Gastrocnemius medialis (tissue), 4 donors: ENCODE results near the gene PRIM2. TPM values are rescaled to one million over a fixed set of nuclear protein-coding genes. Genes with fewer than 3 reads are reported as not detected.
"Not testable (repeated sequence)": the region's sequence is repeated elsewhere in the genome, so short reads cannot be mapped to it uniquely, and the experiment has no call there.

ENCODE experiments used
- ATAC-seq, 2 donors: fragments of 150-250 bp; one replicate each; pipeline ENCODE4 v1.9.1; 2016
- DNase-seq, 2 donors: peaks; one replicate each; pipeline ENCODE4 v3.0.0-alpha.2; 2019
- H3K27ac ChIP-seq, 4 donors: fragments of 200-600 bp; sonication (generic); 1 replicate in 1 of 4; 2 replicates in 3 of 4; pipeline ENCODE4 v1.5.1; 2016 to 2018; ENCODE audit warnings: mild to moderate bottlenecking in 2 of 4, moderate library complexity in 1 of 4
- H3K27me3 ChIP-seq, 3 donors: fragments of 200-600 bp; sonication (generic) in 2 of 3; 1 replicate in 1 of 3; 2 replicates in 2 of 3; pipeline versions ENCODE4 v1.5.1 to v1.6.0; 2016 to 2019; ENCODE audit warnings: mild to moderate bottlenecking in 1 of 3, moderate library complexity in 1 of 3
- H3K36me3 ChIP-seq, 2 donors: fragments of 200-600 bp; sonication (generic) in 1 of 2; one replicate each; pipeline ENCODE4 v1.5.1; 2017 to 2018
- H3K4me1 ChIP-seq, 2 donors: fragments of 200-600 bp; sonication (generic) in 1 of 2; one replicate each; pipeline ENCODE4 v1.5.1; 2016 to 2017; ENCODE audit warnings: mild to moderate bottlenecking in 2 of 2
- H3K4me3 ChIP-seq, 4 donors: fragments of 200-600 bp; sonication (generic) in 3 of 4; 1 replicate in 1 of 4; 2 replicates in 3 of 4; pipeline ENCODE4 v1.5.1; 2016 to 2019; ENCODE audit warnings: mild to moderate bottlenecking in 2 of 4
- H3K9me3 ChIP-seq, 3 donors: fragments of 200-600 bp; sonication (generic) in 2 of 3; 1 replicate in 1 of 3; 2 replicates in 2 of 3; pipeline ENCODE4 v1.5.1; 2016 to 2019
- POLR2A ChIP-seq, 2 donors: fragments of 450-650 bp; IDR thresholded peaks; one replicate each; pipeline ENCODE4 v1.6.1; 2017; ENCODE audit warnings: antibody characterized with exemption in 2 of 2, mild to moderate bottlenecking in 2 of 2, moderate library complexity in 2 of 2
- in situ Hi-C, 4 donors: fragments of 200-750 bp; cut with MboI; loops; one replicate each; pipeline versions ENCODE4 v1.15.0 to v1.8.0; 2017; ENCODE audit warnings: low sequenced_read_pairs in 4 of 4
- intact Hi-C: fragments of 100-400 bp; cut with DNase I; formaldehyde crosslinking; loops from one replicate; pipeline ENCODE4 v1.15.1; 2023; ENCODE audit warnings: low total_unique reads
- total RNA-seq, 4 donors: library from RNA; depleted of rRNA; stranded (reverse); fragments of >200 nt; gene quantifications; one replicate each; pipeline versions ENCODE4 v1.1.0 to v1.2.3, GENCODE V29; 2016
- TF ChIP-seq, protein P1 (sequence below), 5 experiments: fragments of 450-650 bp in 3 of 5; fragments of 200-600 bp in 2 of 5; sonication (generic) in 2 of 5; IDR thresholded peaks in 4 of 5; conservative IDR thresholded peaks in 1 of 5; 1 replicate in 4 of 5; 2 replicates in 1 of 5; pipeline ENCODE4 v1.5.1; 2016 to 2019; ENCODE audit warnings: antibody characterized with exemption in 5 of 5, mild to moderate bottlenecking in 3 of 5, moderate library complexity in 3 of 5

The PRIM2 gene
- total RNA-seq, 4 donors from 2014 or later, result 1.9 to 4.8 (median 3.8) TPM

DNA sequence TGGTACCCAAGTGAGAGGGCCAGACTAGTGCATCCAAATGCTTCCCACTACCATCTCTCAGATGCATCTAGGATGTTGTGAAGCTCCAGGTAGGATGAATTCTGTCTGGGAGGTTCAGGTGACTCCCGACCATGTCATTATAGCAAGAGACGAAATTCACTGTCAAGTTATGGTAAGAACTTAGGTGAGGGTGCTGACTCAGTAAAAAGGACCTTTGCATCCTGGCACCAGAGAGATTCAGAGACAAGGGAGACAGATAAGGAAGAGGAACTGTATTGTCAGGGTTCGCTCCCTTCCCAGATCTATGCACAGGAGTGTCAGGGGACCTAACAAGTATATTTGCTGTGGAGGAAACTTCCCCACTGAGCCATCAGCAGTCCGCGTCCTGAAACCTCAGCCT lies 11.2 kb upstream of the PRIM2 start:
- TF ChIP-seq POLR2A (IDR thresholded peaks at IDR 0.05), result no peak
- TF ChIP-seq, protein P1, sequence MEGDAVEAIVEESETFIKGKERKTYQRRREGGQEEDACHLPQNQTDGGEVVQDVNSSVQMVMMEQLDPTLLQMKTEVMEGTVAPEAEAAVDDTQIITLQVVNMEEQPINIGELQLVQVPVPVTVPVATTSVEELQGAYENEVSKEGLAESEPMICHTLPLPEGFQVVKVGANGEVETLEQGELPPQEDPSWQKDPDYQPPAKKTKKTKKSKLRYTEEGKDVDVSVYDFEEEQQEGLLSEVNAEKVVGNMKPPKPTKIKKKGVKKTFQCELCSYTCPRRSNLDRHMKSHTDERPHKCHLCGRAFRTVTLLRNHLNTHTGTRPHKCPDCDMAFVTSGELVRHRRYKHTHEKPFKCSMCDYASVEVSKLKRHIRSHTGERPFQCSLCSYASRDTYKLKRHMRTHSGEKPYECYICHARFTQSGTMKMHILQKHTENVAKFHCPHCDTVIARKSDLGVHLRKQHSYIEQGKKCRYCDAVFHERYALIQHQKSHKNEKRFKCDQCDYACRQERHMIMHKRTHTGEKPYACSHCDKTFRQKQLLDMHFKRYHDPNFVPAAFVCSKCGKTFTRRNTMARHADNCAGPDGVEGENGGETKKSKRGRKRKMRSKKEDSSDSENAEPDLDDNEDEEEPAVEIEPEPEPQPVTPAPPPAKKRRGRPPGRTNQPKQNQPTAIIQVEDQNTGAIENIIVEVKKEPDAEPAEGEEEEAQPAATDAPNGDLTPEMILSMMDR (IDR thresholded peaks at IDR 0.05 in 4 of 5, conservative IDR thresholded peaks at IDR 0.05 in 1 of 5), result no peak
- Histone ChIP-seq H3K27ac (no peak overlapping the region), H3K36me3 (no peaks in the 10 kb centered on the region), H3K27me3 (no peaks in the 10 kb centered on the region), H3K4me1 (peaks cover 0 to 8% of the 10 kb centered on the region in 2 donors), H3K9me3 (no peaks in the 10 kb centered on the region), H3K4me3 (no peak overlapping the region)
- intact Hi-C loops (no loop called here), in situ Hi-C loops (loop anchor here in 3 of 4 donors (10.0 to 25.0 kb wide), 3 partner anchors 81 to 219 kb away; partner anchors contain the start of genes ZNF451 (in 2 of the 3) and RAB23 (in 1 of the 3))
- DNase-seq, result no peak
- ATAC-seq, result no peak

DNA sequence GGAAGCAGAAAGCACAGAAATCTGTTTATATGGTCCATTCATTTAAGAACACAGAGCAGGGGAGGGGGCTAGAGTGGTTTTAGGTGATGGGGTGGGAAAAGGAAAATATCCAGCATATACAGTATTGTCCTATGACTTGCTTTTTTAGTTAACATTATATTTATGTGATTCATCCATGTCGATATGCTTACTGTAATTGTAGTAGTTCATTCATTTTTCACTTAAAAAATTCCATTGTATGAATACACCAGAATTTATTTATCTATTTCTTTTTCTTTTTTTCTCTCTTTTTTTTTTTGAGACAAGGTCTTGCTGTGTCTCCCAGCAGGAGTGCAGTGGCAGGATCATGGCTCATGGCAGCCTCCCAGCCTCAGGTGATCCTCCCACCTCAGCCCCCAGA lies 9.6 kb upstream of the PRIM2 start:
- Histone ChIP-seq H3K27me3 (no peaks in the 10 kb centered on the region), H3K4me3 (no peak overlapping the region), H3K4me1 (peaks cover 0 to 8% of the 10 kb centered on the region in 2 donors), H3K9me3 (no peaks in the 10 kb centered on the region), H3K27ac (no peak overlapping the region), H3K36me3 (no peaks in the 10 kb centered on the region)
- no peak for ATAC-seq
- DNase-seq, result no peak
- TF ChIP-seq, protein P1 (IDR thresholded peaks at IDR 0.05 in 4 of 5, conservative IDR thresholded peaks at IDR 0.05 in 1 of 5), result no peak
- TF ChIP-seq POLR2A (IDR thresholded peaks at IDR 0.05), result no peak
- in situ Hi-C loops, result loop anchor here in 3 of 4 donors (10.0 to 25.0 kb wide), 3 partner anchors 83 to 221 kb away; partner anchors contain the start of genes ZNF451 (in 2 of the 3) and RAB23 (in 1 of the 3)
- intact Hi-C loops, result no loop called here

DNA sequence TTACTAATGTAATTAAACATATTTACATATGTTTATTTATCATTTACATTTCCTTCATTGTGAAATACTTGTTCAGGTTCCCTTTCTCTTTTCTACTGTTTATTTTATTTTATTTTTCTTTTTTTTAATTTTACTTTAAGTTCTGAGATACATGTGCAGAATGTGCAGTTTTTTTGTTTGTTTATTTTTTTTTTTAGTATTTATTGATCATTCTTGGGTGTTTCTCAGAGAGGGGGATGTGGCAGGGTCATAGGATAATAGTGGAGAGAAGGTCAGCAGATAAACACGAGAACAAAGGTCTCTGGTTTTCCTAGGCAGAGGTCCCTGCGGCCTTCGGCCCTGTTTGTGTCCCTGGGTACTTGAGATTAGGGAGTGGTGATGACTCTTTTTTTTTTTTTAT lies 8.7 kb upstream of the PRIM2 start:
- H3K36me3 ChIP-seq, H3K27ac ChIP-seq, H3K27me3 ChIP-seq, DNase-seq, intact Hi-C loops, ATAC-seq, H3K9me3 ChIP-seq, H3K4me3 ChIP-seq: not testable (repeated sequence)
- in situ Hi-C loops, result loop anchor here in 3 of 4 donors (10.0 to 25.0 kb wide), 3 partner anchors 84 to 221 kb away; partner anchors contain the start of genes ZNF451 (in 2 of the 3) and RAB23 (in 1 of the 3)
- peaks cover 4 to 15% of the 10 kb centered on the region in 2 donors for H3K4me1 ChIP-seq

DNA sequence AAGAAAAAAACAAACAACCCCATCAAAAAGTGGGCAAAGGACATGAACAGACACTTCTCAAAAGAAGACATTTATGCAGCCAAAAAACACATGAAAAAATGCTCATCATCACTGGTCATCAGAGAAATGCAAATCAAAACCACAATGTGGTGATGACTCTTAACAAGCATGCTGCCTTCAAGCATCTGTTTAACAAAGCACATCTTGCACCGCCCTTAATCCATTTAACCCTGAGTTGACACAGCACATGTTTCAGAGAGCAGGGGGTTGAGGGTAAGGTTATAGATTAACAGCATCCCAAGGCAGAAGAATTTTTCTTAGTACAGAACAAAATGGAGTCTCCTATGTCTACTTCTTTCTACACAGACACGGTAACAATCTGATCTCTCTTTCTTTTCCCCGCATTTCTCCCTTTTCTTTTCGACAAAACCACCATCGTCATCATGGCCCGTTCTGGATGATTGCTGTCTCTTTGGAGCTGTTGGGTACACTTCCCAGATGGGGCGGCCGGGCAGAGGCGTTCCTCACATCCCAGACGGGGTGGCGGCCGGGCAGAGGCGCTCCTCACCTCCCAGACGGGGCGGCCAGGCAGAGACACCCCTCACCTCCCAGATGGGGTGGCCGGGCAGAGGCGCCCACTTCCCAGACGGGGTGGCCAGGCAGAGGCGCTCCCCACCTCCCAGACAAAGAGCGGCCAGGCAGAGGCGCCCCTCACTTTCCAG lies 7.2 kb upstream of the PRIM2 start:
- H3K27ac ChIP-seq, H3K36me3 ChIP-seq, H3K27me3 ChIP-seq, H3K4me3 ChIP-seq, H3K9me3 ChIP-seq, ATAC-seq, DNase-seq: not testable (repeated sequence)
- H3K4me1 ChIP-seq, result peaks cover 10 to 11% of the 10 kb centered on the region in 2 donors
- in situ Hi-C loops (loop anchor here in 3 of 4 donors (10.0 to 25.0 kb wide), 3 partner anchors 123 to 405 kb away; partner anchors contain the start of gene ZNF451 (in 2 of the 3)), intact Hi-C loops (loop anchor here (10.0 kb wide), 1 partner anchor 665 kb away; the partner anchor contains the start of gene DST)

DNA sequence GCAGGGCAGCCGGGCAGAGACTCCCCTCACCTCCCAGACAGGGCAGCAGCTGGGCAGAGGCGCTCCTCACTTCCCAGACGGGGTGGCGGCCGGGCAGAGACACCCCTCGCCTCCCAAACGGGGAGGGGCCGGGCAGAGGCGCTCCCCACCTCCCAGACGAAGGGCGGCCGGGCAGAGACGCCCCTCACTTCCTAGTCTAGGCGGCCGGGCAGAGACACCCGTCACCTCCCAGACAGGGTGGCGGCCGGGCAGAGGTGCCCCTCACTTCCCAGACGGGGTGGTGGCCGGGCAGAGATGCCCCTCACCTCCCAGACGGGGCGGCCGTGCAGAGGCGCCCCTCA lies 6.6 kb upstream of the PRIM2 start:
- Histone ChIP-seq H3K4me3 (no peak overlapping the region), H3K9me3 (no peaks in the 10 kb centered on the region), H3K27me3 (no peaks in the 10 kb centered on the region), H3K36me3 (no peaks in the 10 kb centered on the region), H3K4me1 (peaks cover 7 to 11% of the 10 kb centered on the region in 2 donors), H3K27ac (no peak overlapping the region)
- in situ Hi-C loops (loop anchor here in 3 of 4 donors (10.0 to 25.0 kb wide), 3 partner anchors 123 to 406 kb away; partner anchors contain the start of gene ZNF451 (in 2 of the 3)), intact Hi-C loops (loop anchor here (10.0 kb wide), 1 partner anchor 666 kb away; the partner anchor contains the start of gene DST)
- no peak for DNase-seq
- TF ChIP-seq, protein P1 (IDR thresholded peaks at IDR 0.05 in 4 of 5, conservative IDR thresholded peaks at IDR 0.05 in 1 of 5), result no peak
- no peak for TF ChIP-seq POLR2A (IDR thresholded peaks at IDR 0.05)
- no peak for ATAC-seq

DNA sequence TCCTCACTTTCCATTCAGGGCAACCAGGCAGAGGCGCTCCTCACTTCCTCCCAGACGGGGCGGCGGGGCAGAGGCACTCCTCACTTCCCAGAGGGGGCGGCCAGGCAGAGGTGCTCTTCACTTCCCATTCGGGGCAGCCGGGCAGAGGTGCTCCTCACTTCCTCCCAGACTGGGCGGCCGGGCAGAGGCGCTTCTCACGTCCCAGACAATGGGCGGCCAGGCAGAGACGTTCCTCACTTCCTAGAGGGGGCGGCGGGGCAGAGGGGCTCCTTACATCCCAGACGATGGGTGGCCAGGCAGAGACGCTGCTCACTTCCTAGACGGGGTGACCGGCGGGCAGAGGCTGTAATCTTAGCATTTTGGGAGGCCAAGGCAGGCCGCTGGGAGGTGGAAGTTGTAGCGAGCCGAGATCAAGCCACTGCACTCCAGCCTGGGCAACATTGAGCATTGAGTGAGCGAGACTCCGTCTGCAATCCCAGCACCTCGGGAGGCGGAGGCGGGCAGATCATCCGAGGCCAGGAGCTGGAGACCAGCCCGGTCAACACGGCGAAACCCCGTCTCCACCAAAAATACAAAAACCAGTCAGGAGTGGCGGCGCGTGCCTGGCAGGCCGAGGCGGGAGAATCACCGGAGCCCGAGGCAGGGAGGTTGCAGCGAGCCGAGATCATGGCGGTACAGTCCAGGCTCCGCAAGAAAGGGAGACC lies 6.0 kb upstream of the PRIM2 start:
- intact Hi-C loops (loop anchor here (10.0 kb wide), 1 partner anchor 667 kb away; the partner anchor contains the start of gene DST), in situ Hi-C loops (loop anchor here in 3 of 4 donors (10.0 to 25.0 kb wide), 3 partner anchors 124 to 407 kb away; partner anchors contain the start of gene ZNF451 (in 2 of the 3))
- not testable (repeated sequence) for H3K27ac ChIP-seq, H3K36me3 ChIP-seq, DNase-seq, H3K27me3 ChIP-seq, H3K4me3 ChIP-seq, ATAC-seq, H3K9me3 ChIP-seq
- peaks cover 7 to 15% of the 10 kb centered on the region in 2 donors for H3K4me1 ChIP-seq
